ENCODE results near the gene XCL2. TPM values are rescaled to one million over a fixed set of nuclear protein-coding genes. Genes with fewer than 3 reads are reported as not detected.

The XCL2 gene
- total and polyA plus RNA-seq, 10 of the 15 experiments (the other 5 are each of a cell fraction or from before 2014, with no cell fraction given): 0.50 to 299 (median 4.8) TPM

DNA sequence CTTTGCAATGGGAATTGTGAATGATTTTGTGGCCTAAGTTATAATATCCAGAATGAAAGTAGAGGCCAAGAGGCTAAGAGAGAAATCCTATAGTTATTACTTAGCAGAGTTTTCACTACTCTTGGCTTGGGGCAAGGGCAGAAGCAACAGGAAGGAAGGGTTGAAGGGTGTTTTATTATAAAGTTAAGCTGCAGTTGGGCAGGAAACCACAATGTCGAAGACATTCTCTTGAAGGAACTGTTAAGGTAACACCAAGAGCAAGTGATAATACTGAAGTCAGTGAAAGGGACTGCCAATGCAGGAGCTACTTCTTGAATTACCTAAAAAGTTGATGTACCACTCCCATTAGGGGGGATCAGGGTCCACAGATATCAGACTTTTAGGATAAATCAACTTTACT lies 8.3 kb downstream of the XCL2 start (continued):
- 0 out of 2 replicates have a peak, but pooled peaks have one; percentile 43 for TF ChIP-seq IKZF1 (conservative IDR thresholded peaks at IDR 0.05)
- TF ChIP-seq DPF2 (IDR thresholded peaks at IDR 0.05): 0 out of 2 replicates have a peak, but pooled peaks have one; percentile 37
- TF ChIP-seq, protein P1, sequence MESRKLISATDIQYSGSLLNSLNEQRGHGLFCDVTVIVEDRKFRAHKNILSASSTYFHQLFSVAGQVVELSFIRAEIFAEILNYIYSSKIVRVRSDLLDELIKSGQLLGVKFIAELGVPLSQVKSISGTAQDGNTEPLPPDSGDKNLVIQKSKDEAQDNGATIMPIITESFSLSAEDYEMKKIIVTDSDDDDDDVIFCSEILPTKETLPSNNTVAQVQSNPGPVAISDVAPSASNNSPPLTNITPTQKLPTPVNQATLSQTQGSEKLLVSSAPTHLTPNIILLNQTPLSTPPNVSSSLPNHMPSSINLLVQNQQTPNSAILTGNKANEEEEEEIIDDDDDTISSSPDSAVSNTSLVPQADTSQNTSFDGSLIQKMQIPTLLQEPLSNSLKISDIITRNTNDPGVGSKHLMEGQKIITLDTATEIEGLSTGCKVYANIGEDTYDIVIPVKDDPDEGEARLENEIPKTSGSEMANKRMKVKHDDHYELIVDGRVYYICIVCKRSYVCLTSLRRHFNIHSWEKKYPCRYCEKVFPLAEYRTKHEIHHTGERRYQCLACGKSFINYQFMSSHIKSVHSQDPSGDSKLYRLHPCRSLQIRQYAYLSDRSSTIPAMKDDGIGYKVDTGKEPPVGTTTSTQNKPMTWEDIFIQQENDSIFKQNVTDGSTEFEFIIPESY (IDR thresholded peaks at IDR 0.05): no peak
- TF ChIP-seq, protein P2, sequence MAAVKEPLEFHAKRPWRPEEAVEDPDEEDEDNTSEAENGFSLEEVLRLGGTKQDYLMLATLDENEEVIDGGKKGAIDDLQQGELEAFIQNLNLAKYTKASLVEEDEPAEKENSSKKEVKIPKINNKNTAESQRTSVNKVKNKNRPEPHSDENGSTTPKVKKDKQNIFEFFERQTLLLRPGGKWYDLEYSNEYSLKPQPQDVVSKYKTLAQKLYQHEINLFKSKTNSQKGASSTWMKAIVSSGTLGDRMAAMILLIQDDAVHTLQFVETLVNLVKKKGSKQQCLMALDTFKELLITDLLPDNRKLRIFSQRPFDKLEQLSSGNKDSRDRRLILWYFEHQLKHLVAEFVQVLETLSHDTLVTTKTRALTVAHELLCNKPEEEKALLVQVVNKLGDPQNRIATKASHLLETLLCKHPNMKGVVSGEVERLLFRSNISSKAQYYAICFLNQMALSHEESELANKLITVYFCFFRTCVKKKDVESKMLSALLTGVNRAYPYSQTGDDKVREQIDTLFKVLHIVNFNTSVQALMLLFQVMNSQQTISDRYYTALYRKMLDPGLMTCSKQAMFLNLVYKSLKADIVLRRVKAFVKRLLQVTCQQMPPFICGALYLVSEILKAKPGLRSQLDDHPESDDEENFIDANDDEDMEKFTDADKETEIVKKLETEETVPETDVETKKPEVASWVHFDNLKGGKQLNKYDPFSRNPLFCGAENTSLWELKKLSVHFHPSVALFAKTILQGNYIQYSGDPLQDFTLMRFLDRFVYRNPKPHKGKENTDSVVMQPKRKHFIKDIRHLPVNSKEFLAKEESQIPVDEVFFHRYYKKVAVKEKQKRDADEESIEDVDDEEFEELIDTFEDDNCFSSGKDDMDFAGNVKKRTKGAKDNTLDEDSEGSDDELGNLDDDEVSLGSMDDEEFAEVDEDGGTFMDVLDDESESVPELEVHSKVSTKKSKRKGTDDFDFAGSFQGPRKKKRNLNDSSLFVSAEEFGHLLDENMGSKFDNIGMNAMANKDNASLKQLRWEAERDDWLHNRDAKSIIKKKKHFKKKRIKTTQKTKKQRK (IDR thresholded peaks at IDR 0.05; ENCODE audit: low read depth, low read length): no peak
- no peak for TF ChIP-seq YY1 (IDR thresholded peaks at IDR 0.05; ENCODE audit: low read depth, low read length)
- TF ChIP-seq MTA2 (IDR thresholded peaks at IDR 0.05; ENCODE audit: low read depth): peak; percentile 40; the same call in 1 of the 2 replicates
- no peak for TF ChIP-seq CREM (IDR thresholded peaks at IDR 0.05; ENCODE audit: low read depth)
- TF ChIP-seq, protein P3, sequence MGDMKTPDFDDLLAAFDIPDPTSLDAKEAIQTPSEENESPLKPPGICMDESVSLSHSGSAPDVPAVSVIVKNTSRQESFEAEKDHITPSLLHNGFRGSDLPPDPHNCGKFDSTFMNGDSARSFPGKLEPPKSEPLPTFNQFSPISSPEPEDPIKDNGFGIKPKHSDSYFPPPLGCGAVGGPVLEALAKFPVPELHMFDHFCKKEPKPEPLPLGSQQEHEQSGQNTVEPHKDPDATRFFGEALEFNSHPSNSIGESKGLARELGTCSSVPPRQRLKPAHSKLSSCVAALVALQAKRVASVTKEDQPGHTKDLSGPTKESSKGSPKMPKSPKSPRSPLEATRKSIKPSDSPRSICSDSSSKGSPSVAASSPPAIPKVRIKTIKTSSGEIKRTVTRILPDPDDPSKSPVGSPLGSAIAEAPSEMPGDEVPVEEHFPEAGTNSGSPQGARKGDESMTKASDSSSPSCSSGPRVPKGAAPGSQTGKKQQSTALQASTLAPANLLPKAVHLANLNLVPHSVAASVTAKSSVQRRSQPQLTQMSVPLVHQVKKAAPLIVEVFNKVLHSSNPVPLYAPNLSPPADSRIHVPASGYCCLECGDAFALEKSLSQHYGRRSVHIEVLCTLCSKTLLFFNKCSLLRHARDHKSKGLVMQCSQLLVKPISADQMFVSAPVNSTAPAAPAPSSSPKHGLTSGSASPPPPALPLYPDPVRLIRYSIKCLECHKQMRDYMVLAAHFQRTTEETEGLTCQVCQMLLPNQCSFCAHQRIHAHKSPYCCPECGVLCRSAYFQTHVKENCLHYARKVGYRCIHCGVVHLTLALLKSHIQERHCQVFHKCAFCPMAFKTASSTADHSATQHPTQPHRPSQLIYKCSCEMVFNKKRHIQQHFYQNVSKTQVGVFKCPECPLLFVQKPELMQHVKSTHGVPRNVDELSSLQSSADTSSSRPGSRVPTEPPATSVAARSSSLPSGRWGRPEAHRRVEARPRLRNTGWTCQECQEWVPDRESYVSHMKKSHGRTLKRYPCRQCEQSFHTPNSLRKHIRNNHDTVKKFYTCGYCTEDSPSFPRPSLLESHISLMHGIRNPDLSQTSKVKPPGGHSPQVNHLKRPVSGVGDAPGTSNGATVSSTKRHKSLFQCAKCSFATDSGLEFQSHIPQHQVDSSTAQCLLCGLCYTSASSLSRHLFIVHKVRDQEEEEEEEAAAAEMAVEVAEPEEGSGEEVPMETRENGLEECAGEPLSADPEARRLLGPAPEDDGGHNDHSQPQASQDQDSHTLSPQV (IDR thresholded peaks at IDR 0.05): no peak
- TF ChIP-seq, protein P4, sequence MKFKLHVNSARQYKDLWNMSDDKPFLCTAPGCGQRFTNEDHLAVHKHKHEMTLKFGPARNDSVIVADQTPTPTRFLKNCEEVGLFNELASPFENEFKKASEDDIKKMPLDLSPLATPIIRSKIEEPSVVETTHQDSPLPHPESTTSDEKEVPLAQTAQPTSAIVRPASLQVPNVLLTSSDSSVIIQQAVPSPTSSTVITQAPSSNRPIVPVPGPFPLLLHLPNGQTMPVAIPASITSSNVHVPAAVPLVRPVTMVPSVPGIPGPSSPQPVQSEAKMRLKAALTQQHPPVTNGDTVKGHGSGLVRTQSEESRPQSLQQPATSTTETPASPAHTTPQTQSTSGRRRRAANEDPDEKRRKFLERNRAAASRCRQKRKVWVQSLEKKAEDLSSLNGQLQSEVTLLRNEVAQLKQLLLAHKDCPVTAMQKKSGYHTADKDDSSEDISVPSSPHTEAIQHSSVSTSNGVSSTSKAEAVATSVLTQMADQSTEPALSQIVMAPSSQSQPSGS (IDR thresholded peaks at IDR 0.05; ENCODE audit: low read length): no peak
- TF ChIP-seq, protein P5, sequence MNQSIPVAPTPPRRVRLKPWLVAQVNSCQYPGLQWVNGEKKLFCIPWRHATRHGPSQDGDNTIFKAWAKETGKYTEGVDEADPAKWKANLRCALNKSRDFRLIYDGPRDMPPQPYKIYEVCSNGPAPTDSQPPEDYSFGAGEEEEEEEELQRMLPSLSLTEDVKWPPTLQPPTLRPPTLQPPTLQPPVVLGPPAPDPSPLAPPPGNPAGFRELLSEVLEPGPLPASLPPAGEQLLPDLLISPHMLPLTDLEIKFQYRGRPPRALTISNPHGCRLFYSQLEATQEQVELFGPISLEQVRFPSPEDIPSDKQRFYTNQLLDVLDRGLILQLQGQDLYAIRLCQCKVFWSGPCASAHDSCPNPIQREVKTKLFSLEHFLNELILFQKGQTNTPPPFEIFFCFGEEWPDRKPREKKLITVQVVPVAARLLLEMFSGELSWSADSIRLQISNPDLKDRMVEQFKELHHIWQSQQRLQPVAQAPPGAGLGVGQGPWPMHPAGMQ (IDR thresholded peaks at IDR 0.05; ENCODE audit: borderline replicate concordance): no peak
- TF ChIP-seq SRF (IDR thresholded peaks at IDR 0.05; ENCODE audit: low read depth in 2 of 2, low read length in 2 of 2): no peak
- TF ChIP-seq CREB1 (IDR thresholded peaks at IDR 0.05; ENCODE audit: low read depth): no peak
- TF ChIP-seq HDAC6 (IDR thresholded peaks at IDR 0.05; ENCODE audit: unreplicated experiment): no peak
- TF ChIP-seq ZZZ3 (IDR thresholded peaks at IDR 0.05; ENCODE audit: control insufficient read depth, insufficient read length, low read depth): no peak
- TF ChIP-seq KAT2A (conservative IDR thresholded peaks at IDR 0.05; ENCODE audit: control insufficient read depth, low read depth, low read length): no peak
- TF ChIP-seq RAD21 (IDR thresholded peaks at IDR 0.05; ENCODE audit: insufficient read depth, low read depth, low read length): no peak
